Activated CD4-positive, alpha-beta T cell treated with anti-CD3 and anti-CD28 coated beads for 4 hours (primary cell): ENCODE measurements around the gene SORL1.
"Not testable (repeated sequence)": the region's sequence is repeated elsewhere in the genome, so short reads cannot be mapped to it uniquely, and the experiment has no call there.

Experiments used
- DNase-seq, 2 donors: peaks; one replicate each; pipeline ENCODE4 v3.0.0-alpha.2; 2020

The SORL1 gene

DNA sequence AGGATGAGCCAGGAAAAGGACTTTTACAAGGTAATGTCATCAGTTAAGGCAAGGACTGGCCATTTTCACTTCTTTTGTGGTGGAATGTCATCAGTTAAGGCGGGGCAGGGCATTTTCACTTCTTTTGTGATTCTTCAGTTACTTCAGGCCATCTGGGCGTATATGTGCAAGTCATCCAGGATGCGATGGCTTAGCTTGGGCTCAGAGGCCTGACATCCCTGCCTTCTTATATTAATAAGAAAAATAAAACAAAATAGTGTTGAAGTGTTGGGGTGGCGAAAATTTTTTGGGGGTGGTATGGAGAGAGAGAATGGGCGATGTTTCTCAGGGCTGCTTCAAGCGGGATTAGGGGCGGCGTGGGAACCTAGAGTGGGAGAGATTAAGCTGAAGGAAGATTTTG is 185.5 kb downstream of the SORL1 start:
- not testable (repeated sequence) for DNase-seq

- no peak for DNase-seq
Observed at GRCh38 chr11:121643479-121644186, 191.5 kb downstream of the SORL1 start.

DNA sequence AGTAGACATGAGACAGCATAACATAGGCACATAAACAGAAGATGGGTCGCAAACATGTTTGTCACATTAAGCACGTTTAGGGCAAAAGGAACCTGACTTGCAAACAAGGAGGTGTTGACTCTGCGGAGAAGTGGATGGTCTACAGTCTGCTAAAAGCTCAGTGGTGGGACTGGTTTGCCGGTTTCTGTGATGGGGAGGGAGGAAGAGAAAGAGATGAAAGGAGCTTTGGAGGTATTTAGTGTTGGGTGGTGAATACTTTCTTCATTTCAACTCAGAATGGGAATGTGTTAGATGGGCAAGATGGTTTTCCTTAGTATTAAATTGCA is 192.0 kb downstream of the SORL1 start:
- DNase-seq = no peak

GRCh38 chr11:121645001-121645400 is 192.9 kb downstream of the SORL1 start:
- DNase-seq = no peak

GRCh38 chr11:121645596-121645995 is 193.5 kb downstream of the SORL1 start:
- DNase-seq = no peak

- no peak for DNase-seq
Observed at GRCh38 chr11:121648306-121648705, 196.2 kb downstream of the SORL1 start.

GRCh38 chr11:121649798-121650197 is 197.7 kb downstream of the SORL1 start:
- no peak for DNase-seq

DNA sequence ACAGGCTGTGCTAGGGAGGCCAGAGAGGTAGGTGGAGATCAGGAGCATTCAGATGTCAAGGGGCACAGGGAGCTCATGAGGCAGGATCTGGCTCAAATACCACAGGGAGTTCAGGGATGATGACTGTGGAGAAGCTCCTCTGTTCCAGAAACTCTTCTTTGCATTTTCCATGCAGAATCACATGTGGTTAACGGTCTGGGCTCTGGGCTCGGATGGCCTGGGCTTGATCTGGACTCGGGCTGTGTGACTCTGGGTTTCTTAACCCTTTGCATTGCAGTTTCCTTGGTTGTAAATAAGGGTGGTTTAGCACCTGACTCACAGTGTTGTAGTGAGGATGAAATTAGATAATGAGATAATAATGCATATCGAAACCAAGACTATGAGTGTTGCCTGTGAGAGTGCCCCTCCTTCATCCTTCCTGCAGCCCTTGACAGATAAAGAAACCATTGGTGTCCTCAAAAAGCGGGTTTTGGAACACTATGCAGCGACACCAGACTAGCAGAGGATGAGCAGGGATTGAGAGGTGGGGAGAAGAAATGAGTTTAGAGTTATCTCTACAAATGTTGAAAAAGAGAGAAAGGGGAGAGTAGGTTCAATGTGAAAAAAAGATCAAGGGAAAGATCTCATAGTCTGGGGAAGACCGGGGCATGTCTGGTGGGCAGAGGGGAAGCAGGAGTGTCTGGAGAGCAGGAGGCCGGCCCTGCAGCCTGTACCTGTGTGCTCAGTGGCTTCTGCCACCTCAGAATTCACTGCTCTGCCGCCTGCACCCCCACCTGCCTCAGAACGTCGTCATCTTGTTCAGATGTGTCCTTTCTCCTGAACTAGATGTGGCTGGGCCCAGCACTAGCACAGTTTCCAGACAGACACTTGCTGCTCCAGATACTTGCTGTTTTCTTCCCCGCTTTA is 198.5 kb downstream of the SORL1 start:
- no peak for DNase-seq

GRCh38 chr11:121651257-121651605 is 199.1 kb downstream of the SORL1 start:
- DNase-seq = no peak

DNA sequence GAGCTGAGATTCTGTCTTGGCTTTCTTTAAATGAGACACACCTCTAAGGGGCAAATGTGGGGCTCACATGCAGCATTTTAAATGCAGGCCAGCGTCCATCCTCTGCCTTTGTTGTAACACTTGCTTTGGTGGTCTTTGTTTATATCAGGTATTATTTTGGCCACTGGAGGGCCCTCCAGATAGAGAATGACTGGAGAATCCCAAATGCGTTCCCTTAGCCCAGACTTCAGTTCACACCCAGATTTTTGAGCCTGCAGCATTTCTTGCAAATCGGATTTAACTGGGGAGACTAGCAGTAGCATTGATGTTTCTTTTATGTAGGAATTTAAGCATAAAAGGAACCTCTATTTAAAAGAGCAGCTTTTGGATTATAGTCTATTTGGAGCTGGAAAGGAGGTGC is 200.9 kb downstream of the SORL1 start:
- no peak for DNase-seq

GRCh38 chr11:121654259-121654842 is 202.2 kb downstream of the SORL1 start:
- no peak for DNase-seq

DNA sequence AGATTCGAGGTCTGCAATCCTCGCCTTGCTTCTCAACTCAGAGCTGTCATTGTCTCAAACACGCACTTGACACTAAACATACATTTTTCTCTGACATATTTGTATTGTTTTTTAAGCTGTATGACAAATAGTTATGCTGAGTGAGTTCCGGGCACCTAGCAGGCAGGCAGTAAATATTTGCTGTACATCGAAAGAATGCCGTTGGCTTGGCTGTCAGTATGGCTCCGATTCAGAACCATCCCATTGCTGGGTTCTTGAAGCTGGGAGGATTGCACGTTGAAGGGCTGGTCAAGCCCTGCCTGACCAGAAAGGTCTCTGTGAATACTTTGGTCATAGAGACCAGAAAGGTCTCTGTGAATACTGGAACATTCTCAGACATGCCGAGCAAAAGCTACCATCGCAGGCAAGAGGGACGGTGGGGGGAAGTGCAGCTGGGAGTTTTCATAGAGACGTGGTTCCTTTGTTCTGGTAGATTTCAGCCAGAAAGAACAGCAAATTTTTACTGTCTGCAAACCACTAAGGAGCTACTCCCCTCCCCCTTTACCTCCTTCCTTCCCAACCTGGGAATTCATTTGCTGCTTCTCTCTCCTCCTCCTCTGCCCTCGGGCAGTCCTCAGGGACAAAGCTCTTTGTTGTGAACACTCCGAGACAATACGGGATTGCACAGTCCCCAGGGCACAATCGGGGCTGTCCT is 202.9 kb downstream of the SORL1 start:
- no peak for DNase-seq

- peak; percentile 65 to 69 for DNase-seq
Observed at GRCh38 chr11:121655537-121656327, 203.6 kb downstream of the SORL1 start.

DNA sequence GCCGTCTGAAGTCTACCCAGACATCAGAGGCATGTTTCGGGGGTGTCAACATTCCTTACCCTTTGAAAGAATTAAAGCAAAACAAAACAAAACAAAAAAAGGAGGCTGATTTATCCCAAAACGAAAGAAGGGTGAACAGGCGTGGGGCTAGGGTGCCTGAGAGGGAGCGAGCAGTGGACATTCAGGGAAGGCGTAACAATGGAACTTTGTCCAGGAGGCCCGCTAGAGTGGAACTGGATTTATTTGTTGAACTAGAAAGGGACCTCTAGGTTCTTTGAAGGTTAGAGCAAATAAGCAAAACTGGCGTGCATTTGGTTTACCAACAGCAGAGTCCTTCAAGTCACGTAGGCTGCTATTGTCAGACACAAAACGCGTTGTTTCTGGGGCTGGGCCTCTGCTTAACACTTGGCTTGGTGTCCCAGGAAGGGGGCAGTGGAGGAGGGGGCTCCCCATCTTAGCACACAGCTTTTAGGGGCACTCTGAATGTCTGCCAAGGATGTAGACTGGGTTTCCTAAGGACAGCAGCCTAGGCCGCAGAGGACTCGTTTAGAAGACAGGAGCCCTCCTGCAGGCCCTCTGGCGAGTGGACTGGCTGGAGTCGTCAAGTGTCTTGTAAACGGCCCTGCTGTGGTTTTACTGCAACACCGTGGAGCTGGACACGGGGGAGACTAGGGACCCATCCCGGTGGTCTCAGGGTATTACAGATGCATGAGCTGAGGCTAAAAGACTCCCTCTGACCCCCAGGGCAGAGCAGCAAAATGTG is 204.4 kb downstream of the SORL1 start:
- DNase-seq = no peak

- no peak for DNase-seq
Observed at GRCh38 chr11:121657146-121657545, 205.0 kb downstream of the SORL1 start.

DNA sequence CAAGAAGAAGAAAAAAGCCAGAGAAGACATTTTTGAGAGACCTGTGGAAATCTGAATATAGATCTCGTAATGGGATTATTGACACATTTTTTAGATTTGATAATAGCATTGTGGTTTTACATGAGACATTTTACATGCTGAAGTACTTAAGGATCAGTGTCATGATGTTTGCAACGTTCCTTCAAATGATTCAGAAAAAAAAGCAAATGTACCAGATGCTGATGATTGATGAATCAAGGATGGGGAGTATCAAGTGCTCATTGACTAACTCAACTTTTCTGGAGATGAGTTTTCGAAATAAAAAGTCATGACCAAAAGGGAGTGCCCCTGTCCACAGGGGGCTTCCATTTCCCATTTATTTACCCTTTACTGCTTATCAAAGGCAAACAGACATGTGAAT is 207.7 kb downstream of the SORL1 start:
- no peak for DNase-seq

- no peak for DNase-seq
Observed at GRCh38 chr11:121661880-121662486, 209.9 kb downstream of the SORL1 start.

DNA sequence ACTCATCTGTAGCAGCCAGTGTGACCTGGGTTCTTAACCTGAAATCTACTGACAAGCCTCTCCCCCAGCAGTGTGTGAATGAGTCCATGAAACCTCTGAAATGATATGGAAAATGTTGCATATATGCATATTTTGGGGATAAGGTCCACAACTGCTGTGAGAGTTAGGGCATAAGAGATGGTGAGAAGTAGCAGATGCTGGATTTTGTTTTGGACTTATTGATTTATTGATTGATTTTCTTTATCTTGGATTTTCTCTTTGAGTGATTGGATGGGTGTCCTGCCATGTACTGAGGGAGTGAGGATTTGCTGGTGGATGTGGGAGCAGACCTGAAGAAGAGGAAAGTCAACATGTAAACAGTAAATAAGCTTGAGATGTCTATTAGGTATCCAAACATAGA is 212.0 kb downstream of the SORL1 start:
- no peak for DNase-seq

- no peak for DNase-seq
Observed at GRCh38 chr11:121665206-121665838, 213.2 kb downstream of the SORL1 start.

- no peak for DNase-seq
Observed at GRCh38 chr11:121667836-121668235, 215.7 kb downstream of the SORL1 start.

- no peak for DNase-seq
Observed at GRCh38 chr11:121669422-121669821, 217.3 kb downstream of the SORL1 start.
